Subcutaneous abdominal adipose tissue (tissue), 5 donors: ENCODE data around the gene ANXA1.
A peak's percentile ranks its signal among the peaks of the same experiment; 100 is the strongest.

Source experiments
- H3K27ac ChIP-seq: one replicate; pipeline ENCODE4 v1.7.0; 2013; ENCODE audit warnings: low read depth, mild to moderate bottlenecking, inconsistent platforms, low read length, moderate library complexity
- H3K27me3 ChIP-seq, 5 donors: one replicate each; pipeline ENCODE4 v1.7.0; 2013; ENCODE audit warnings: low read length in 5 of 5, inconsistent platforms in 1 of 5; ENCODE audit not compliant: control insufficient read depth in 5 of 5, insufficient read depth in 4 of 5
- H3K36me3 ChIP-seq, 5 donors: one replicate each; pipeline ENCODE4 v1.7.0; 2013; ENCODE audit warnings: low read length in 5 of 5; ENCODE audit not compliant: control insufficient read depth in 5 of 5, insufficient read depth in 5 of 5
- H3K4me1 ChIP-seq, 5 donors: one replicate each; pipeline ENCODE4 v1.7.0; 2013; ENCODE audit warnings: low read length in 5 of 5, mild to moderate bottlenecking in 3 of 5, moderate library complexity in 1 of 5; ENCODE audit not compliant: control insufficient read depth in 5 of 5, insufficient read depth in 5 of 5
- H3K4me3 ChIP-seq, 5 donors: one replicate each; pipeline ENCODE4 v1.7.0; 2013; ENCODE audit warnings: low read length in 5 of 5, low read depth in 1 of 5
- H3K9ac ChIP-seq, 5 donors: one replicate each; pipeline ENCODE4 v1.7.0; 2013; ENCODE audit warnings: low read length in 5 of 5, mild to moderate bottlenecking in 4 of 5, moderate library complexity in 3 of 5
- H3K9me3 ChIP-seq, 5 donors: one replicate each; pipeline ENCODE4 v1.7.0; 2013; ENCODE audit warnings: low read length in 5 of 5; ENCODE audit not compliant: control insufficient read depth in 5 of 5
- donor health status: healthy.
- donor health status: healthy.
- donor health status: healthy.
- donor health status: healthy.
- donor health status: healthy.

Gene ANXA1

DNA sequence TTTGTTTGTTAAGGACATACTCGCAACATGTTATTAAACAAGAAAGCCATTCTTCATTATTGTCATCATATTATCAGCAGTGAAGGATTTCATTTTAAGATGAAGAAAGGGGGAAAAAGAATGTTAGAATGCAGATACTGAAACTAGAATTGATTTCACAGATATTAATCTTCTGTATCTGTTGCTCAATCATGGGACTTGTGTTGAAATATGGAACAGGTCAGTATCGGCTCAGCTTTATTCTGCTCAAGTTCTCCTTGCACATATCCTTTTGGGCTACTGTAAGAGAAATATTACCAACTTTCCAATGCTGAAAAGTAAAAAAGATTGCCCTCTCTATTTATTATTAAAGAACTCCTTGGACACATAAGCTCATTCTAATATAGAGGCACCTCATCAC lies 13.8 kb upstream of the ANXA1 start:
- Histone ChIP-seq H3K36me3 (no peaks in the 10 kb centered on the region), H3K9me3 (no peaks in the 10 kb centered on the region), H3K4me3 (peak overlapping the region in 1 of 5 donors; percentile 35), H3K27ac (peak overlapping the region; percentile 60), H3K27me3 (no peaks in the 10 kb centered on the region), H3K9ac (peak overlapping the region in 2 of 5 donors; percentile 21 to 46), H3K4me1 (peaks cover 0 to 58% (median 31%) of the 10 kb centered on the region in 5 donors)

GRCh38 chr9:73138516-73138915 lies 13.1 kb upstream of the ANXA1 start:
- H3K4me3 ChIP-seq = no peak overlapping the region
- H3K9me3 ChIP-seq = no peaks in the 10 kb centered on the region
- H3K27me3 ChIP-seq = no peaks in the 10 kb centered on the region
- peak overlapping the region; percentile 60 for H3K27ac ChIP-seq
- H3K9ac ChIP-seq = peak overlapping the region in 1 of 5 donors; percentile 46
- no peaks in the 10 kb centered on the region for H3K36me3 ChIP-seq
- H3K4me1 ChIP-seq = peaks cover 0 to 59% (median 37%) of the 10 kb centered on the region in 5 donors

GRCh38 chr9:73141282-73141681 lies 10.4 kb upstream of the ANXA1 start:
- H3K36me3 ChIP-seq = no peaks in the 10 kb centered on the region
- H3K9ac ChIP-seq = peak overlapping the region in 1 of 5 donors; percentile 85
- H3K9me3 ChIP-seq = no peaks in the 10 kb centered on the region
- peak overlapping the region; percentile 96 for H3K27ac ChIP-seq
- peak overlapping the region in 1 of 5 donors; percentile 28 for H3K4me3 ChIP-seq
- peaks cover 0 to 67% (median 48%) of the 10 kb centered on the region in 5 donors for H3K4me1 ChIP-seq
- no peaks in the 10 kb centered on the region for H3K27me3 ChIP-seq

GRCh38 chr9:73143711-73144328 lies 7.8 kb upstream of the ANXA1 start:
- H3K9me3 ChIP-seq = no peaks in the 10 kb centered on the region
- H3K27ac ChIP-seq = peak overlapping the region; percentile 83
- H3K27me3 ChIP-seq = no peaks in the 10 kb centered on the region
- H3K9ac ChIP-seq = peak overlapping the region in 2 of 5 donors; percentile 35 to 78
- H3K36me3 ChIP-seq = no peaks in the 10 kb centered on the region
- peaks cover 0 to 54% (median 45%) of the 10 kb centered on the region in 5 donors for H3K4me1 ChIP-seq
- H3K4me3 ChIP-seq = no peak overlapping the region

GRCh38 chr9:73146111-73146815 lies 5.4 kb upstream of the ANXA1 start:
- no peak overlapping the region for H3K27ac ChIP-seq
- H3K36me3 ChIP-seq = no peaks in the 10 kb centered on the region
- no peak overlapping the region for H3K9ac ChIP-seq
- no peaks in the 10 kb centered on the region for H3K9me3 ChIP-seq
- no peak overlapping the region for H3K4me3 ChIP-seq
- no peaks in the 10 kb centered on the region for H3K27me3 ChIP-seq
- H3K4me1 ChIP-seq = peaks cover 0 to 71% (median 62%) of the 10 kb centered on the region in 5 donors

DNA sequence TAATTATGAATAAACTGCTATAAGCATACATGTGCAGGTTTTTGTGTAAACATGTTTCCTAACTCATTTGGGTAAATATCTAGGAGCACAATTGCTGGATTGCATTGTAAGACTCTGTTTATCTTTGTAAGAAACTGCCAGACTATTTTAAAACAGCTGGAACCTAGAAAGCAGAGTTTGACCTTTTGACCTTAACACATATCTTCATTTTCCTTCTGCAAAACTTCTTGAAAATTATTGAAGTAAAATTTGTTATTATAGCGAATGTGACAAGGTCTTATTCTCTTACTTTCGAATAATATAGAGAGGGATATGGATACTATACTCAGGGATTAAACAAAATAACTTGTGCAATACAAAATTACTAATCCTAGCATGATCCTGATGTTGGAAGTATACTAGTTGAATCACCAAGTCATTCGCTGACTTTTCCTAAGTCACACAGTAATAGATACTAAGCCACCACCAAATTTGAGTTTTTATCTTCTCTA lies 3.2 kb upstream of the ANXA1 start:
- Histone ChIP-seq H3K36me3 (no peaks in the 10 kb centered on the region), H3K27me3 (no peaks in the 10 kb centered on the region), H3K4me3 (peak overlapping the region in 1 of 5 donors; percentile 45), H3K9me3 (no peaks in the 10 kb centered on the region), H3K9ac (peak overlapping the region in 4 of 5 donors; percentile 38 to 87 (median 62)), H3K4me1 (peaks cover 0 to 55% (median 51%) of the 10 kb centered on the region in 5 donors), H3K27ac (peak overlapping the region; percentile 95)

DNA sequence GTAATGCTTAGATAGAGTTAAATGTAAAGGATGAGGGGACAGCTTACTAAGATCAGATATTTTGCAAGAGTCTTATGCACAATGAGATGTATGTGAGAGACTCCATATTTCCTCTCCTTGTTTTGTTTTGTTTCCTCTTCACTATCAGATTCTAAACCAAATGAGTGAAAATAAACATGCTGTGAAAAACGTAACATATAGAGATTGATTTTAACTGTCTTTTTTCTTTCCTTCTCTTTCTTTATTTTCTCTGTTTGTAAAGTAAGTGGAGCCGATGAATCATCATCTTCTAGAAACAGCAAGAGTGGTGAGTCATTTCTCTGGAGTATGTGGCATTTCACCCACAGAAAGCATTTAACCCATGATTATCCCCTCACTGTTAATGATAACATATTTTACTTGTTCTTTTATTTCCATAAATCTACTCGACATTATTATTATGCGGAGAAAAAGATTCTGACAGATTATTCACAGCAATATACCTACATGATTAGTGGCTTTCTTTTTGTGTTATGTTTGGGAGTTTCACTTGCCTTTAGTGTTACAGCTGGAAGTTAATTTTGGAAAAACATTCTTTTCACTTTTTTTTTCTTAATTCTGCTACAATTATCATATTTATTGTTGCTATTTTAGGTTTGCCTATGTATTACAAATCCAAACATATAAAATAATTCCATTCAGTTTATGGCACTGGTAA lies 2.1 kb upstream of the ANXA1 start:
- H3K9ac ChIP-seq = peak overlapping the region; percentile 38 to 87 (median 69)
- H3K36me3 ChIP-seq = peaks cover under 1 to 9% (median 8%) of the 10 kb centered on the region in 5 donors
- H3K27ac ChIP-seq = peak overlapping the region; percentile 95
- H3K27me3 ChIP-seq = no peaks in the 10 kb centered on the region
- peaks cover 0 to 51% (median 50%) of the 10 kb centered on the region in 5 donors for H3K4me1 ChIP-seq
- no peaks in the 10 kb centered on the region for H3K9me3 ChIP-seq
- H3K4me3 ChIP-seq = peak overlapping the region; percentile 5 to 53 (median 37)

- Histone ChIP-seq H3K36me3 (peaks cover 8 to 26% (median 19%) of the 10 kb centered on the region in 5 donors), H3K4me3 (peak overlapping the region; percentile 69 to 89 (median 81)), H3K9ac (peak overlapping the region; percentile 81 to 99 (median 87)), H3K27ac (peak overlapping the region; percentile 95), H3K9me3 (no peaks in the 10 kb centered on the region), H3K4me1 (peaks cover 0 to 68% (median 63%) of the 10 kb centered on the region in 5 donors), H3K27me3 (no peaks in the 10 kb centered on the region)
Observed at GRCh38 chr9:73152543-73152844, 829 bp downstream of the ANXA1 start.

GRCh38 chr9:73152953-73153352 lies 1.3 kb downstream of the ANXA1 start:
- Histone ChIP-seq H3K9me3 (no peaks in the 10 kb centered on the region), H3K36me3 (peaks cover 10 to 31% (median 22%) of the 10 kb centered on the region in 5 donors), H3K27me3 (no peaks in the 10 kb centered on the region), H3K4me3 (peak overlapping the region; percentile 69 to 89 (median 81)), H3K4me1 (peaks cover 3 to 71% (median 66%) of the 10 kb centered on the region in 5 donors), H3K9ac (peak overlapping the region; percentile 81 to 99 (median 88)), H3K27ac (peak overlapping the region; percentile 95)
